G401.6 (cell line): ENCODE data around the gene CDK6.

Experiments used
- FAIRE-seq: peaks from 2 replicates; lab custom pipeline; 2012; peaks lifted over from hg19 to GRCh38; lab: Jason Lieb, UNC

CDK6 gene

GRCh38 chr7:92790992-92791391 lies 45.4 kb downstream of the CDK6 start:
- no peak for FAIRE-seq

GRCh38 chr7:92788559-92789183 lies 47.7 kb downstream of the CDK6 start:
- no peak for FAIRE-seq

GRCh38 chr7:92785923-92786322 lies 50.5 kb downstream of the CDK6 start:
- FAIRE-seq = no peak

- FAIRE-seq = no peak
Measured at GRCh38 chr7:92784935-92785334, 51.4 kb downstream of the CDK6 start.

GRCh38 chr7:92783260-92784201 lies 52.8 kb downstream of the CDK6 start:
- FAIRE-seq = no peak

- FAIRE-seq = no peak
Measured at GRCh38 chr7:92782855-92783254, 53.5 kb downstream of the CDK6 start.

GRCh38 chr7:92782236-92782635 lies 54.1 kb downstream of the CDK6 start:
- no peak for FAIRE-seq

DNA sequence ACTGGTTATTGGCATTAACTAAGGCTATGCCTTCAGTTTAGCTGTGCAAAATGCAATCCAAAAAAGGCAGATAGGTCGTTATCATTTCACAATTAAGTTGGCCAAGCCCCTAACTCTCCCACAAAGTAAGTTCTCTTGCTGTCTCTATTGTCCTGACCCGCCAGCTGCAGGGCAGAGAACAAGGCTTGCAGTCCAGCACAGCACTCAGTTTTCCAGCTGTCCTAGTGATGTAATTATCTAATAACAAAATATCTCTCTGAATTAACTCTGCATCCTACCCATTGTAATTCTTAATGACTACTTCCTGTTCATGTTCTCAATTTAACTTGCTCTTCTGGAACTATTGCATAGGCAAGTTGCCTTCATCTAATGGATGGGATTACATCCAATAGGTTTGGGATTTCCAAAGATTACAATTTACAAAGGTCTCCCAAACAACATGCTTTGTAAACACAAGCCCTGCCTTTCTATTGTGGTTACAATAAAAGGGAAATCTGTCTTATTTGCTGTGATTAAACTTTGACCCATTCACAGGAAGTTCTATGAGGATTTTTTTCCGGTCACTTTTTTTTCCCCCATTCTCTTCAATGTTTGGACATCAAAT lies 55.2 kb downstream of the CDK6 start:
- FAIRE-seq = no peak

DNA sequence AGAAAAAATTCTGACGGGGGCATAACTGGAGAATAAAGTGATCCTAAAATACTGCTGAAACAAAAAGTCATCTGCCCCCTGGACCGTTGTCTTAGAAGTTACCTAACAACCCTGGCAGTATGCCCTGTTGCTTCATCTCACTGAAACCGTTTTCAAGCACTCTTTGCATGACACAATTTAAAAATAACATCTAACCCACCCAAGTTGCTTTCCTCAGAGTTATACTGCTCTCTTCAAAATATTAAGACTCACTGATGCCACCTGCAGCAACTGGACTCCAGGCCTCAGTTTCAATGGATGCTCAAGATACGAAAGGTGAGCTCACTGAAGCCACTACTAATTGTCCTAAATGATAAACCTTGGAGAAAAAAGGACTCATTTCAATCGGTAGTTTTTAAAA lies 57.4 kb downstream of the CDK6 start:
- FAIRE-seq = no peak

DNA sequence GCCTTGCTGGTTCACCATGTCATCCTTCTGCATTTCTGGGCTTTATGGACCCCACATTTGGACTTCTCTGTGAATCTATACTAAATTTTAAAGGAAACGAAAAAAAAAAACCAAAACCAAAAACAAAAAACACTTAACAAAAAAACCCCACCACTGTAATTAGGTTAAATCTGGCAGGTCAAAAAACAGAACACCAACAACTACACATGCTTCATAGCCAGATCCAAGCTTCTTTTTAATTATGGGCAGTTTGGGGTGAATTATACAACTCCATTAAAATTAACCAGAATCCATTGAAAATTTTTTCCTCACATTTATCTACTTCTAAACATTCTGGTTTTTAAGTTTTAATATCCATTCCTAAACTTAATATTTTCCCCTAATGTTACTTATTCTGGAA lies 58.4 kb downstream of the CDK6 start:
- FAIRE-seq = no peak

- no peak for FAIRE-seq
Measured at GRCh38 chr7:92773808-92774207, 62.6 kb downstream of the CDK6 start.

GRCh38 chr7:92769844-92770243 lies 66.5 kb downstream of the CDK6 start:
- no peak for FAIRE-seq

- FAIRE-seq = no peak
Measured at GRCh38 chr7:92769394-92769699, 67.0 kb downstream of the CDK6 start.

GRCh38 chr7:92768501-92769393 lies 67.6 kb downstream of the CDK6 start:
- no peak for FAIRE-seq

DNA sequence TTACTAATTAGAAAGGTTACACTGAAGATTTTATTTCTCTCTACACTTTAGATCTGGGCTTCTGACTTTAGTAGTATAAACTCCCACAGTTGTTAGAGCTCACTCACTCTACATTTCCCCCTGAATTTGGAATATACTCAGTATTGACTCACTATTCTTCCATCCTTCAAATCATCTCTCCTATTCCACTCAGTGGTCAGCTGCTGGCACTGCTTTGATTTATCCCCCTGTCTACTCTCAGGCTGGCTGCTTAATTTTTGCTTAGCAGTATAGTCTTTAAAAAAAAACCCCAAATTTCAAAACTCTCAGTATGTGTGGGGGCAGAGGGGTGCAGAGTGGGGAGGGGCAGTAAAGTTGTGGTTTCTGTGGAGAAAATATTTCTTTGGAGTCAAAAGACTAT lies 68.9 kb downstream of the CDK6 start:
- no peak for FAIRE-seq

DNA sequence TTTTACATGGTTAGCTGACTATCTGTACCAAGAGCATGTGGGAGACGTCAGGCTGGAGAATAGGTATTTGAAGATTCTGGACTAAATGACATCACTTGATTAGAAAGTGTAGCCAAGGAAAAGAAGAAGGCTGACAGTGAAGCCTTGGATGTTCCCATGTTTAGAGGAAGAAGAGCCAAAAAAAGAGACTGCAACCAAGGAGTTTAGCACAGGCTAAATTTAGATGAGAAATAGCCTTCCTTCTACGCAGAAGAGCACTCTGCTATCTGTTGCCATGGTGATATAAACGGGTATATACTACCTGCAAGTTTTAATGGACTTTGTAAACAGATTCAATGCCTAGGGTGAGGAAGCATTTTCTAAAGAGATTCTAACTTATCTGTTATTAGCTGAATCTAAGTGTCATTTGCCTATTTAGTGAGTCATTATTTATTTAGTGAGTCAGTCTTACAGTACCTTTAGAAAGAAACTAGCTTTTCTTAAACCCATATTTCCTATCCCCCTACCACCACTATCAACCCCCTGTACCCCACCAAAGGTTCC lies 69.8 kb downstream of the CDK6 start:
- no peak for FAIRE-seq

DNA sequence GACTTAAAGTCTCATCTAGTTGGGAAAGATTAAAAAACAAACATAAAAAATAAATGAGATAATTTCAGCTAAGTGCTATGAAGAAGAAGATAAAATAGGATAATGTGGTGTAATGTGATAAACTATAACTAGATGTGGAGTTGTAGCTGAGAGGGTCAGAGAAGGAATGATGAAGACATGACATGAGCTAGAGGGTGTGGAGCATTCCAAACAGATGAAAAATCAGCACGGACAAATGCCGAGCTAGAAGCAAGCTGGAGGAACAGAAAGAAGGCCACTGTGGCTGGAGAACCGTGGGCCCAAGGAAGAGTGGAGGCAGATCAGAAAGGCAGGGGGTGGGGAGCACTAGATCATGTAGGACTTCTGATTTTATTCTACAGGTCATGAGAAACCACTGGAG lies 70.6 kb downstream of the CDK6 start:
- FAIRE-seq = no peak

GRCh38 chr7:92763636-92764423 lies 72.5 kb downstream of the CDK6 start:
- FAIRE-seq = no peak

DNA sequence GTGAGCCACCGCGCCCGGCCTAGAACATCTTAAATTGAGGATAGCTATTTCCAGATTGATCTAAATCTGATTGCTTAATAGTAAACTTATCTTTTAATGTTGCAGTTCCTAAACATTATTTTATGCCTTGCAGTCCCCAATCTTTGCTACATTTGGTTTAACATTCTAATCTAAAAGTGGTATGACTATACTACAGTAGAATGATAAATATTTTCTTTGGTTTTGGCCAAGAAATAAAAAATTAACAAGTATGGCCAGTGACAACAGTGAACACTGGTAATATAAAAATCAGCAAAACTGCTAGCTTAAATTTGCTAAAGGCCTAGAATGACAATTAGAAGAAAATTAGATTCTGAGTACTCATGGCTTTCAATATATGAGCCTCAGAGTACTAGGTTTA lies 73.5 kb downstream of the CDK6 start:
- no peak for FAIRE-seq

DNA sequence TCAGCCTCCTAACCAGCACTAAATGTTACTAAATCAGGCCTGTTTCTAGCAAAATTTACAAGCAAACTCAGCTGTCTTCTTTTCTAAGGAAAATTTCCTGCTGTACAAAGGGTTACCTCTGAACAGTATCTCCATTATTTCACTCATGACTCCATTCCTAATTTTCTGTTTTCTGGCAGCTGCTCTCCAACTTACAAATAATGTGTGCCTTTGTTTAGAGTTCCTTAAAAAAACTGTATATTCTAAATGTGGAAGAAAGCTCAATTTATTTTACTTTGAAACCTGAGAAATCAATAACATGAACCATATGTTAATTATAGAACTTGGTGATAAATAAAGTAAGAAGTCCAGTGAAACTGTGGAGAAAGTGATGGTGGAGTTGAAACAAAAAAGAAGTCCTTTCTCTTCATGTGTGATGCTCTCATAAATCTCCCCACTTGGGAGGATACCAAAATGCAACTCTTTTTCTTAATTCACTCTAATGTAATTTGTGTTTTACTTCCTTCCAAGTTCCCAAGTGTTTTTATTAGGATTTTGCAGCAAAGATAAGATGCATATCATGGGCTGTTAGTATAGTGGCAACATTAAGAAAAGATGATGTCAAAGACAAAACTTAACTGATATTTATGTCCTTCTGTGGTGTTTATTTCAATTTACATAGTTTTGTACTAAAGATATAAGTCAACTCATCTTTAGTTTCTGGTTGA lies 74.8 kb downstream of the CDK6 start:
- FAIRE-seq = no peak
